Activated CD8-positive, alpha-beta T cell treated with anti-CD3 and anti-CD28 coated beads, Interleukin-2, amount 10 ng/mL, durations not matched to agents 7 days and 5 days (primary cell): ENCODE data around the gene ATRAID. TPM values are rescaled to one million over a fixed set of nuclear protein-coding genes. Genes with fewer than 3 reads are reported as not detected.

Experiments used
- ATAC-seq: fragments of 150-1000 bp; cut with Tn5 transposase; one replicate; pipeline ENCODE4 v1.10.0; 2021; ENCODE audit warnings: moderate library complexity
- CTCF ChIA-PET: fragments of 350-600 bp; sonication (Branson Sonifier 250); formaldehyde crosslinking; loops from one replicate; lab custom pipeline; 2021; ENCODE audit warnings: antibody characterized with exemption; lab: Charles Lee
- POLR2A ChIA-PET: fragments of 350-600 bp; sonication (Branson Sonifier 250); formaldehyde crosslinking; loops from one replicate; lab custom pipeline; 2021; ENCODE audit warnings: antibody characterized with exemption; lab: Charles Lee
- DNase-seq: peaks from one replicate; pipeline ENCODE4 v3.0.0-alpha.2; 2020
- H3K27ac Mint-ChIP-seq: one replicate; pipeline ENCODE4 v1.8.0; 2021; ENCODE audit warnings: mild to moderate bottlenecking, mixed read lengths
- H3K27me3 Mint-ChIP-seq: one replicate; pipeline ENCODE4 v1.8.0; 2021; ENCODE audit warnings: low read depth, mixed read lengths
- H3K36me3 Mint-ChIP-seq: one replicate; pipeline ENCODE4 v1.8.0; 2021; ENCODE audit warnings: low read depth, mixed read lengths
- H3K4me1 Mint-ChIP-seq: one replicate; pipeline ENCODE4 v1.8.0; 2021; ENCODE audit warnings: low read depth, mixed read lengths
- H3K4me3 Mint-ChIP-seq: one replicate; pipeline ENCODE4 v1.8.0; 2021; ENCODE audit warnings: mild to moderate bottlenecking, mixed read lengths
- H3K9me3 Mint-ChIP-seq: one replicate; pipeline ENCODE4 v1.8.0; 2022; ENCODE audit warnings: mixed read lengths; ENCODE audit not compliant: insufficient read depth
- total RNA-seq, 2 experiments: library from RNA; stranded (reverse); gene quantifications; one replicate each; pipeline ENCODE4 v1.2.3, GENCODE V29; 2021

Gene ATRAID
- total RNA-seq, 2 experiments from 2014 or later, result 60.2 to 64.7 TPM

GRCh38 chr2:27223416-27223815, 11.6 kb downstream of the ATRAID start:
- peaks cover 75% of the 10 kb centered on the region for H3K36me3 Mint-ChIP-seq
- no peaks in the 10 kb centered on the region for H3K27me3 Mint-ChIP-seq
- H3K27ac Mint-ChIP-seq, result no peak overlapping the region
- CTCF ChIA-PET, result interaction anchor here (1.3 kb wide), 1 partner anchor 56 kb away, joined by 4 read pairs; no protein-coding TSS in a partner anchor
- peaks cover 15% of the 10 kb centered on the region for H3K4me1 Mint-ChIP-seq
- no peak for ATAC-seq
- no peak for DNase-seq
- H3K4me3 Mint-ChIP-seq, result no peak overlapping the region
- POLR2A ChIA-PET, result no interaction called here
- H3K9me3 Mint-ChIP-seq, result no peaks in the 10 kb centered on the region

DNA sequence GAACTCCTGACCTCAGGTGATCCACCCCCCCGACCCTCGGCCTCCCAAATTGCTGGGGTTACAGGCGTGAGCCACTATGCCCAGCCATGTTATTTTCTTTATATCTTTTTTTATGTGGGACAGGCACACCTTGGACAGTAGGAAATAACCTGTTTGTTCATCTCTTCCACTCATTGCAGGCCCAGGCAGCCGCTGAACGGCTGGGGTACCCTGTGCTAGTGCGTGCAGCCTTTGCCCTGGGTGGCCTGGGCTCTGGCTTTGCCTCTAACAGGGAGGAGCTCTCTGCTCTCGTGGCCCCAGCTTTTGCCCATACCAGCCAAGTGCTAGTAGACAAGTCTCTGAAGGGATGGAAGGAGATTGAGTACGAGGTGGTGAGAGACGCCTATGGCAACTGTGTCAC, 13.7 kb downstream of the ATRAID start:
- POLR2A ChIA-PET, result no interaction called here
- no peak overlapping the region for H3K4me3 Mint-ChIP-seq
- DNase-seq (no peak), ATAC-seq (no peak)
- H3K27ac Mint-ChIP-seq, result no peak overlapping the region
- CTCF ChIA-PET, result no interaction called here
- H3K4me1 Mint-ChIP-seq, result peaks cover 1% of the 10 kb centered on the region
- H3K9me3 Mint-ChIP-seq, result no peaks in the 10 kb centered on the region
- H3K27me3 Mint-ChIP-seq, result no peaks in the 10 kb centered on the region
- H3K36me3 Mint-ChIP-seq, result peaks cover 63% of the 10 kb centered on the region

GRCh38 chr2:27227501-27227900, 15.7 kb downstream of the ATRAID start:
- ChIA-PET CTCF (no interaction called here), POLR2A (no interaction called here)
- no peaks in the 10 kb centered on the region for H3K9me3 Mint-ChIP-seq
- no peak overlapping the region for H3K4me3 Mint-ChIP-seq
- DNase-seq (no peak), ATAC-seq (no peak)
- no peaks in the 10 kb centered on the region for H3K4me1 Mint-ChIP-seq
- peaks cover 64% of the 10 kb centered on the region for H3K36me3 Mint-ChIP-seq
- H3K27me3 Mint-ChIP-seq, result no peaks in the 10 kb centered on the region
- no peak overlapping the region for H3K27ac Mint-ChIP-seq

DNA sequence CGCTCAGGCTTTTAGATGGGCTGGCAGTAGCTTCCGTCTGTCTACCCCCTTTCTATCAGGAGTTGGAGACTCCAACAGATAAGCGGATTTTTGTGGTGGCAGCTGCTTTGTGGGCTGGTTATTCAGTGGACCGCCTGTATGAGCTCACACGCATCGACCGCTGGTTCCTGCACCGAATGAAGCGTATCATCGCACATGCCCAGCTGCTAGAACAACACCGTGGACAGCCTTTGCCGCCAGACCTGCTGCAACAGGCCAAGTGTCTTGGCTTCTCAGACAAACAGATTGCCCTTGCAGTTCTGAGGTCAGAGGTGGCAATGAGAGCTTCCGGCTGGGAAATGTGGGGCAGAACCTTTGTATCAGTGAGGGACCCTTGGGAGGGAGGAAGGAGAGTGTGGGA, 20.1 kb downstream of the ATRAID start:
- DNase-seq (no peak), ATAC-seq (no peak)
- Mint-ChIP-seq H3K9me3 (no peaks in the 10 kb centered on the region), H3K36me3 (peaks cover 61% of the 10 kb centered on the region), H3K27ac (no peak overlapping the region), H3K4me3 (no peak overlapping the region), H3K4me1 (no peaks in the 10 kb centered on the region), H3K27me3 (no peaks in the 10 kb centered on the region)
- POLR2A ChIA-PET, result interaction anchor here (0.6 to 0.9 kb wide), 2 partner anchors 11 to 127 kb away, joined by 3 to 7 read pairs; no protein-coding TSS in a partner anchor
- CTCF ChIA-PET, result interaction anchor here (0.5 to 1.3 kb wide), 2 partner anchors 72 to 129 kb away, joined by 3 read pairs; no protein-coding TSS in a partner anchor

DNA sequence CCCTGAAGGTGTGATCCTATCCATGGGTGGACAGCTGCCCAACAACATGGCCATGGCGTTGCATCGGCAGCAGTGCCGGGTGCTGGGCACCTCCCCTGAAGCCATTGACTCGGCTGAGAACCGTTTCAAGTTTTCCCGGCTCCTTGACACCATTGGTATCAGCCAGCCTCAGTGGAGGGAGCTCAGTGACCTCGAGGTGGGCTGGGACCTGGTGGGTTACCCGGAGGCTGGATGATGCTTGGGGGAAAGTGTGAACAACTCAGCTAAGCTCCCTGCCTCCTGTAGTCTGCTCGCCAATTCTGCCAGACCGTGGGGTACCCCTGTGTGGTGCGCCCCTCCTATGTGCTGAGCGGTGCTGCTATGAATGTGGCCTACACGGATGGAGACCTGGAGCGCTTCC, 21.5 kb downstream of the ATRAID start:
- no peak overlapping the region for H3K4me3 Mint-ChIP-seq
- ChIA-PET POLR2A (interaction anchor here (1.1 kb wide), 1 partner anchor 9 kb away, joined by 3 read pairs; no protein-coding TSS in a partner anchor), CTCF (interaction anchor here (0.9 to 1.2 kb wide), 2 partner anchors 31 to 70 kb away, joined by 4 to 6 read pairs; no protein-coding TSS in a partner anchor)

GRCh38 chr2:27236136-27236535, 24.3 kb downstream of the ATRAID start:
- CTCF ChIA-PET, result interaction anchor here (0.6 to 2.1 kb wide), 2 partner anchors 67 to 469 kb away, joined by 3 to 6 read pairs; no protein-coding TSS in a partner anchor

More for the DNA sequence above, 21.5 kb downstream of the ATRAID start:
- peaks cover 60% of the 10 kb centered on the region for H3K36me3 Mint-ChIP-seq
- DNase-seq, result no peak
- no peaks in the 10 kb centered on the region for H3K4me1 Mint-ChIP-seq
- no peaks in the 10 kb centered on the region for H3K27me3 Mint-ChIP-seq
- no peak for ATAC-seq
- no peak overlapping the region for H3K27ac Mint-ChIP-seq
- H3K9me3 Mint-ChIP-seq, result no peaks in the 10 kb centered on the region

GRCh38 chr2:27236626-27237025, 24.8 kb downstream of the ATRAID start:
- DNase-seq (no peak), ATAC-seq (no peak)
- POLR2A ChIA-PET, result no interaction called here
- no peak overlapping the region for H3K27ac Mint-ChIP-seq
- H3K4me3 Mint-ChIP-seq, result no peak overlapping the region
- CTCF ChIA-PET, result interaction anchor here (0.6 to 2.1 kb wide), 2 partner anchors 66 to 468 kb away, joined by 3 to 6 read pairs; no protein-coding TSS in a partner anchor
- no peaks in the 10 kb centered on the region for H3K27me3 Mint-ChIP-seq
- H3K4me1 Mint-ChIP-seq, result peaks cover 6% of the 10 kb centered on the region
- no peaks in the 10 kb centered on the region for H3K9me3 Mint-ChIP-seq
- H3K36me3 Mint-ChIP-seq, result peaks cover 76% of the 10 kb centered on the region

More at GRCh38 chr2:27236136-27236535, 24.3 kb downstream of the ATRAID start:
- H3K4me1 Mint-ChIP-seq, result peaks cover 2% of the 10 kb centered on the region
- POLR2A ChIA-PET, result no interaction called here
- DNase-seq, result no peak
- H3K4me3 Mint-ChIP-seq, result no peak overlapping the region
- no peak for ATAC-seq
- H3K27ac Mint-ChIP-seq, result no peak overlapping the region
- peaks cover 76% of the 10 kb centered on the region for H3K36me3 Mint-ChIP-seq
- no peaks in the 10 kb centered on the region for H3K9me3 Mint-ChIP-seq
- H3K27me3 Mint-ChIP-seq, result no peaks in the 10 kb centered on the region

DNA sequence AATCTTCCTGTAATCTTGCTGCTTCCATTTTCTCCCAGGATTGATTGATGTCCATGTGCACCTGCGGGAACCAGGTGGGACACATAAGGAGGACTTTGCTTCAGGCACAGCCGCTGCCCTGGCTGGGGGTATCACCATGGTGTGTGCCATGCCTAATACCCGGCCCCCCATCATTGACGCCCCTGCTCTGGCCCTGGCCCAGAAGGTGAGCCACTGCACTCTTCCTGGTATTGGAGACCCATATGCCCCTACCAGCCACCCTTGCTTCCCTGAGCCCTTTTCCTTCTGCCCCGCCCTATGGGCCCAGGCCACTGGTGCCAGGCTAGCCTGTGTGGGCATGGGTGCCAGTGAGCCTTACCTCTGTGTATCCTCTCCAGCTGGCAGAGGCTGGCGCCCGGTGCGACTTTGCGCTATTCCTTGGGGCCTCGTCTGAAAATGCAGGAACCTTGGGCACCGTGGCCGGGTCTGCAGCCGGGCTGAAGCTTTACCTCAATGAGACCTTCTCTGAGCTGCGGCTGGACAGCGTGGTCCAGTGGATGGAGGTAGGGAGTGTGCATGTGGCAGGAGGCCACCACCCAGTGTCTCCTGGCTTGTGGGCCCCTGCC, 25.6 kb downstream of the ATRAID start:
- H3K9me3 Mint-ChIP-seq, result no peaks in the 10 kb centered on the region
- H3K4me1 Mint-ChIP-seq, result peaks cover 14% of the 10 kb centered on the region
- H3K4me3 Mint-ChIP-seq, result no peak overlapping the region
- ATAC-seq (no peak), DNase-seq (no peak)
- no peaks in the 10 kb centered on the region for H3K27me3 Mint-ChIP-seq
- ChIA-PET CTCF (no interaction called here), POLR2A (no interaction called here)
- H3K27ac Mint-ChIP-seq, result no peak overlapping the region
- H3K36me3 Mint-ChIP-seq, result peaks cover 77% of the 10 kb centered on the region

DNA sequence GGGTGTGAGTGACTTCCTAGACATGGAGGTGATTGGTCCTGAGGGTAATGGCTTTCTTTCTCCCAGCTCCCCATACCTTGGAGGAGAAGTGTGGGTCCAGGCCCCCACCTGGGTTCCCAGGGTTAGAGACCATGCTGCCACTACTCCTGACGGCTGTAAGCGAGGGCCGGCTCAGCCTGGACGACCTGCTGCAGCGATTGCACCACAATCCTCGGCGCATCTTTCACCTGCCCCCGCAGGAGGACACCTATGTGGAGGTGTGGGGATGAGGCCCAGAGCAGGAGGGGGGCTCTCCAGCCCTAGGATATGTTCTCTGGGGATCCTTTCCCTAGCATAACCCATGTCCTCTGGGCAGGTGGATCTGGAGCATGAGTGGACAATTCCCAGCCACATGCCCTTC, 27.1 kb downstream of the ATRAID start:
- Mint-ChIP-seq H3K36me3 (peaks cover 80% of the 10 kb centered on the region), H3K4me3 (no peak overlapping the region), H3K9me3 (no peaks in the 10 kb centered on the region), H3K27ac (no peak overlapping the region), H3K27me3 (no peaks in the 10 kb centered on the region), H3K4me1 (peaks cover 19% of the 10 kb centered on the region)
- POLR2A ChIA-PET, result no interaction called here
- DNase-seq (no peak), ATAC-seq (no peak)
- CTCF ChIA-PET, result no interaction called here

- Mint-ChIP-seq H3K4me1 (peaks cover 19% of the 10 kb centered on the region), H3K27me3 (no peaks in the 10 kb centered on the region), H3K27ac (no peak overlapping the region), H3K9me3 (no peaks in the 10 kb centered on the region), H3K36me3 (peaks cover 77% of the 10 kb centered on the region), H3K4me3 (no peak overlapping the region)
- ATAC-seq, result no peak
- CTCF ChIA-PET, result interaction anchor here (0.9 kb wide), 1 partner anchor 9 kb away, joined by 3 read pairs; no protein-coding TSS in a partner anchor
- POLR2A ChIA-PET, result no interaction called here
- DNase-seq, result no peak
Observed at GRCh38 chr2:27240406-27240805, 28.6 kb downstream of the ATRAID start.

DNA sequence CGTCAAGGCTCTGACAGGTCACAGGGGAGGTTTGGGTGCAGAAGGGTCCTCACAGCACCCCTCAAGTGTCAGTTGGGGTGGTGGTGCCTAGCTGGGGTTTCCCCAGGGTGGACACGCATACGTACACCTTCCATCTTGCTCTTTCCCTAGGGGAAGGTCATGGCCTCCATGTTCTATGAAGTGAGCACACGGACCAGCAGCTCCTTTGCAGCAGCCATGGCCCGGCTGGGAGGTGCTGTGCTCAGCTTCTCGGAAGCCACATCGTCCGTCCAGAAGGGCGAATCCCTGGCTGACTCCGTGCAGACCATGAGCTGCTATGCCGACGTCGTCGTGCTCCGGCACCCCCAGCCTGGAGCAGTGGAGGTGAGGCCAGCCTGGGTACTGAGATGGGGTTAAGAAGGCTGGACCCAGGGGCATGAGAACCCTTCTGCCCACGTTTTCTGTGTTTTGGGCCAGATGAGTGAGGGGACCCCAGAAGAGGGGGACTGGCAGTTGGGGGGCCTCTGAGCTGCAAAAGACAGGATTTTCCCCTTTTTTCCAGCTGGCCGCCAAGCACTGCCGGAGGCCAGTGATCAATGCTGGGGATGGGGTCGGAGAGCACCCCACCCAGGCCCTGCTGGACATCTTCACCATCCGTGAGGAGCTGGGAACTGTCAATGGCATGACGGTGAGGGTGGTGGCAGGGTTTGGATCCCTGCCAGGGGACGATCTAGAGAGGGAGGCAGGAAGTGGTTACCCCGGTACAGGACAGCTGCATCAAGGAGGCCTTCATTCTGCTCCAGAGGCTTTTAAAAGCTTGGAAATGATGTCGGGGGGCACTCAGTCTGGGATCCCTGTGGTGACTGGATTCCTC, 30.1 kb downstream of the ATRAID start:
- H3K27ac Mint-ChIP-seq, result peak overlapping the region; percentile 55
- CTCF ChIA-PET, result interaction anchor here (0.8 to 1.6 kb wide), 4 partner anchors 23 to 109 kb away, joined by 3 to 5 read pairs (median 4); no protein-coding TSS in a partner anchor
- peak; percentile 36 for DNase-seq
- POLR2A ChIA-PET, result interaction anchor here (0.7 kb wide), 1 partner anchor 9 kb away, joined by 3 read pairs; no protein-coding TSS in a partner anchor
- no peak overlapping the region for H3K4me3 Mint-ChIP-seq
- ATAC-seq, result no peak
- H3K27me3 Mint-ChIP-seq, result no peaks in the 10 kb centered on the region
- no peaks in the 10 kb centered on the region for H3K9me3 Mint-ChIP-seq
- peaks cover 19% of the 10 kb centered on the region for H3K4me1 Mint-ChIP-seq
- H3K36me3 Mint-ChIP-seq, result peaks cover 67% of the 10 kb centered on the region
